Endothelial cell of umbilical vein (primary cell): Measurements from ENCODE around the gene MPIG6B. TPM values are rescaled to one million over a fixed set of nuclear protein-coding genes. Genes with fewer than 3 reads are reported as not detected.

Experiments
- BruUV-seq: library from RNA; stranded (reverse); fragments of 400-500 nt; replicated peaks from 2 replicates; lab custom pipeline; 2021; lab: Mats Ljungman, UMichigan
- CTCF ChIA-PET: fragments of 300-600, 350-600 bp; sonication (Branson Sonifier 250); formaldehyde crosslinking; loops from one replicate; lab custom pipeline; 2021; ENCODE audit warnings: antibody characterized with exemption, inconsistent platforms; lab: Charles Lee
- POLR2A ChIA-PET: fragments of 300-600, 350-600 bp; sonication (Branson Sonifier 250); formaldehyde crosslinking; loops from one replicate; lab custom pipeline; 2021; ENCODE audit warnings: antibody characterized with exemption, inconsistent platforms; lab: Charles Lee
- DNase-seq: peaks from one replicate; pipeline ENCODE4 v3.0.0-alpha.2; 2011; ENCODE audit warnings: low read depth, low spot score
- FAIRE-seq: peaks from 2 replicates; lab custom pipeline; 2011; peaks lifted over from hg19 to GRCh38; lab: Jason Lieb, UNC
- H2AFZ ChIP-seq: 2 replicates; pipeline ENCODE4 v1.6.0; 2012; ENCODE audit warnings: low read depth, low read length, control low read depth, inconsistent platforms
- H3K27ac ChIP-seq: 2 replicates; pipeline ENCODE4 v1.5.1; 2011; ENCODE audit warnings: low read depth, mild to moderate bottlenecking, control low read depth, low read length, moderate library complexity; ENCODE audit not compliant: insufficient read depth
- H3K27me3 ChIP-seq, 2 experiments: 2 replicates each; pipeline versions ENCODE4 v1.6.0 to v1.6.1; 2011; ENCODE audit warnings: low read length in 2 of 2, mixed read lengths in 1 of 2; ENCODE audit not compliant: control insufficient read depth in 2 of 2, insufficient read depth in 2 of 2
- H3K36me3 ChIP-seq, 2 experiments: 2 replicates in 1 of 2; 3 replicates in 1 of 2; pipeline ENCODE4 v1.5.1; 2011; ENCODE audit warnings: low read length in 2 of 2, mild to moderate bottlenecking in 1 of 2, moderate library complexity in 1 of 2; ENCODE audit not compliant: control insufficient read depth in 2 of 2, insufficient read depth in 2 of 2; ENCODE audit errors: extremely low read depth in 1 of 2
- H3K4me1 ChIP-seq: 3 replicates; pipeline ENCODE4 v1.5.1; 2011; ENCODE audit warnings: mild to moderate bottlenecking, low read length; ENCODE audit not compliant: control insufficient read depth, insufficient read depth; ENCODE audit errors: extremely low read depth
- H3K4me2 ChIP-seq: 2 replicates; pipeline ENCODE4 v1.6.1; 2011; ENCODE audit warnings: low read length, control low read depth, mixed read lengths; ENCODE audit not compliant: insufficient read depth
- H3K4me3 ChIP-seq, 3 experiments: fragments of 200-600 bp in 1 of 3; sonication (generic), shearing (Covaris generic) in 1 of 3; replicated peaks in 1 of 3; 2 replicates each; pipeline ENCODE4 v1.5.1; 2011 to 2016; ENCODE audit warnings: control low read depth in 3 of 3, low read length in 3 of 3, mild to moderate bottlenecking in 2 of 3, inconsistent platforms in 1 of 3, low read depth in 1 of 3, moderate library complexity in 1 of 3; ENCODE audit not compliant: insufficient read depth in 1 of 3
- H3K79me2 ChIP-seq: 2 replicates; pipeline ENCODE4 v1.6.0; 2012; ENCODE audit warnings: low read length, inconsistent platforms; ENCODE audit not compliant: control insufficient read depth, insufficient read depth
- H3K9ac ChIP-seq: replicated peaks from 2 replicates; pipeline ENCODE3; 2011; ENCODE audit warnings: low read length, control low read depth; ENCODE audit not compliant: insufficient read depth; ENCODE audit errors: extremely low read depth
- H3K9me1 ChIP-seq: replicated peaks from 3 replicates; pipeline ENCODE4 v1.6.0; 2011; ENCODE audit warnings: mild to moderate bottlenecking, low read length; ENCODE audit not compliant: control insufficient read depth, insufficient read depth; ENCODE audit errors: extremely low read depth
- H3K9me3 ChIP-seq: replicated peaks from 2 replicates; pipeline ENCODE4 v1.5.1; 2012; ENCODE audit warnings: low read length, inconsistent platforms; ENCODE audit not compliant: control insufficient read depth, insufficient read depth
- H4K20me1 ChIP-seq: replicated peaks from 2 replicates; pipeline ENCODE3; 2011; ENCODE audit warnings: mild to moderate bottlenecking, low read length; ENCODE audit not compliant: control insufficient read depth, insufficient read depth; ENCODE audit errors: extremely low read depth
- FOS ChIP-seq: IDR thresholded peaks from 2 replicates; pipeline ENCODE4 v1.6.1; 2011; ENCODE audit warnings: mild to moderate bottlenecking, low read length, moderate library complexity, borderline replicate concordance; ENCODE audit not compliant: insufficient read depth
- POLR2AphosphoS5 ChIP-seq: IDR thresholded peaks from 2 replicates; pipeline ENCODE4 v1.6.1; 2012; ENCODE audit warnings: low read depth, mild to moderate bottlenecking, control low read depth, low read length, moderate library complexity; ENCODE audit not compliant: insufficient read depth
- dilution Hi-C: fragments of 300-500 bp; cut with MboI; formaldehyde crosslinking; loops from one replicate; pipeline ENCODE4 v1.15.0; 2019; ENCODE audit warnings: low sequenced_read_pairs; ENCODE audit not compliant: extremely low pct_ligation_motif_present
- intact Hi-C: fragments of 100-400 bp; cut with micrococcal nuclease; formaldehyde crosslinking; loops from one replicate; pipeline ENCODE4 v1.10.0; 2022
- polyA plus RNA-seq, 4 experiments: library from polyadenylated mRNA; depleted of rRNA in 3 of 4; stranded (reverse) in 3 of 4; unstranded in 1 of 4; fragments of >200 nt; gene quantifications; 2 replicates each; pipeline versions ENCODE4 v1.2.1 to v1.2.3, GENCODE V29; 2011 to 2012; ENCODE audit warnings: missing spikeins in 1 of 4
- total RNA-seq: library from RNA; stranded (reverse); gene quantifications from 2 replicates; pipeline ENCODE4 v1.2.3, GENCODE V29; 2021
- TF ChIP-seq, protein P1 (sequence below), 2 donors: IDR thresholded peaks; 1 replicate in 1 of 2; 2 replicates in 1 of 2; pipeline ENCODE4 v1.5.1; 2011; ENCODE audit warnings: low read length in 2 of 2, mild to moderate bottlenecking in 2 of 2, moderate library complexity in 2 of 2, control low read depth in 1 of 2, inconsistent platforms in 1 of 2, low read depth in 1 of 2; ENCODE audit not compliant: insufficient read depth in 1 of 2; ENCODE audit errors: extremely low read depth in 1 of 2

The MPIG6B gene
- total and polyA plus RNA-seq, 2 donors (not counting 3 experiments of a cell fraction or from before 2014, with no cell fraction given): not detected

DNA sequence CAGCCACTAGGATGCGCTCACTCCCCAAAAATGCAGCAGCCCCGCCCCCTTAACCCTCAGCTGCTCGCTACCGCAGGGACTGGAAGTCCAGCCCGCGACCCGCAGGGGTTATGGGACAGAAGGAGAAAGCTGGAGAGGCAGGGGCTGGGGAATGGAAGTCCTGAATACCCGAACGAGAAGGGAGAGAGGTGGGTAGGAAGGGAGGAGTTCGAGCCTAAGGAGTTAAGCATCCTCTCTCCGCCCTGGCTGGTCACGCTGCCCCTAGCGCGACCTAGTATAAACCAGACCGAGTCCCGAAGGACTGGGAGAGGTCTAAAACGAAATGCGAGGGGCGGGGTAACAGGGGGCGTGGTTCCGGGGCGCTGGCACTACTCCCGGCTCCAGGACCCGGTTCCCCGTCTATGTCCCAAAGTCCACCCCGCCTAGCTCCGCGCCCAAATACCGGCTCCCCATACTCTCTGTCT, 6.4 kb downstream of the MPIG6B start:
- no peaks in the 10 kb centered on the region for H3K9me1 ChIP-seq
- H3K9ac ChIP-seq: peak overlapping the region; percentile 80
- peaks cover 19 to 38% of the 10 kb centered on the region in 2 experiments for H3K36me3 ChIP-seq
- peaks cover 17% of the 10 kb centered on the region for H3K79me2 ChIP-seq
- no TSS peak for BruUV-seq
- H2AFZ ChIP-seq: no peak overlapping the region
- intact Hi-C loops (loop anchor here (1.0 kb wide), 3 partner anchors 40 to 101 kb away; no protein-coding TSS in a partner anchor), dilution Hi-C loops (no loop called here)
- FAIRE-seq (no peak), DNase-seq (peak; percentile 90)
- peak overlapping the region; percentile 73 for H3K4me2 ChIP-seq
- H3K27ac ChIP-seq: peak overlapping the region; percentile 54
- H3K27me3 ChIP-seq: no peaks in the 10 kb centered on the region
- H3K4me3 ChIP-seq: peak overlapping the region; percentile 66 to 94 (median 70)
- TF ChIP-seq POLR2AphosphoS5 (no peak), FOS (no peak)
- TF ChIP-seq, protein P1, sequence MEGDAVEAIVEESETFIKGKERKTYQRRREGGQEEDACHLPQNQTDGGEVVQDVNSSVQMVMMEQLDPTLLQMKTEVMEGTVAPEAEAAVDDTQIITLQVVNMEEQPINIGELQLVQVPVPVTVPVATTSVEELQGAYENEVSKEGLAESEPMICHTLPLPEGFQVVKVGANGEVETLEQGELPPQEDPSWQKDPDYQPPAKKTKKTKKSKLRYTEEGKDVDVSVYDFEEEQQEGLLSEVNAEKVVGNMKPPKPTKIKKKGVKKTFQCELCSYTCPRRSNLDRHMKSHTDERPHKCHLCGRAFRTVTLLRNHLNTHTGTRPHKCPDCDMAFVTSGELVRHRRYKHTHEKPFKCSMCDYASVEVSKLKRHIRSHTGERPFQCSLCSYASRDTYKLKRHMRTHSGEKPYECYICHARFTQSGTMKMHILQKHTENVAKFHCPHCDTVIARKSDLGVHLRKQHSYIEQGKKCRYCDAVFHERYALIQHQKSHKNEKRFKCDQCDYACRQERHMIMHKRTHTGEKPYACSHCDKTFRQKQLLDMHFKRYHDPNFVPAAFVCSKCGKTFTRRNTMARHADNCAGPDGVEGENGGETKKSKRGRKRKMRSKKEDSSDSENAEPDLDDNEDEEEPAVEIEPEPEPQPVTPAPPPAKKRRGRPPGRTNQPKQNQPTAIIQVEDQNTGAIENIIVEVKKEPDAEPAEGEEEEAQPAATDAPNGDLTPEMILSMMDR (IDR thresholded peaks at IDR 0.05; ENCODE audit: extremely low read depth in 1 of 2, insufficient read depth in 1 of 2, low read depth in 1 of 2, low read length in 2 of 2): peak in 1 of 2 donors; percentile 73
- ChIA-PET POLR2A (interaction anchor here (0.5 to 2.2 kb wide), 6 partner anchors 10 to 98 kb away, joined by 3 to 14 read pairs (median 4); partner anchors contain the start of genes ABHD16A, HSPA1A, HSPA1B and HSPA1L), CTCF (interaction anchor here (0.8 to 5.4 kb wide), 20 partner anchors 8 to 223 kb away, joined by 3 to 42 read pairs (median 6); partner anchors contain the start of genes ABHD16A, HSPA1B, LSM2 and LY6G5C)
- H4K20me1 ChIP-seq: no peaks in the 10 kb centered on the region
- H3K4me1 ChIP-seq: peaks cover 37% of the 10 kb centered on the region
- no peaks in the 10 kb centered on the region for H3K9me3 ChIP-seq
